GM18868 (cell line): Measurements from ENCODE around the gene RASGRP4.

ENCODE experiments used
- ATAC-seq: cut with Tn5 transposase; IDR thresholded peaks from one replicate; pipeline ENCODE4 v1.9.1; 2021; ENCODE audit warnings: mild to moderate bottlenecking, moderate library complexity; ENCODE audit not compliant: unreplicated experiment

Gene RASGRP4

DNA sequence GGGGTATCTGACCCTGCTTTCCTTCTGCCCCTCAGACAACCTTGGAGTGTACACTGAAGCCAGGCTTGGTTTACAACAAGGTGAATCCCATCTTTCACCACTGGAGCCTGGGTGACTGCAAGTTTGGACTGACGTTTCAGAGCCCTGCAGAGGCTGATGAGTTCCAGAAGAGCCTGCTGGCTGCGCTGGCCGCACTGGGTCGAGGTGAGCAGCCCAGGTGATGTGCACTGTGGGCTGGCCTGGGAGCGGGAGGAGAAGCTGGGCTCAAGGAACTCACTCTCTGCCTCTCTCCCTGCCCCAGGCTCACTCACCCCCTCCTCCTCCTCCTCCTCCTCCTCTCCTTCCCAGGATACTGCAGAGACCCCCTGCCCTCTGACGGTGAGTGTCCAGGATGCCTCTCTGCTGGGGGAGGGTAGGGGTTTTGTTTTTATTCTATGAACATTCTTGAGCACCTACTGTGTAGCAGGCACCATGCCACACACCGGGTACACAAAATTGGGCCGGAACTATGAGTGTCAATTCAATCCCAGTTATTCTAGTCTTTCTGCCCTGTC is 34.0 kb downstream of the RASGRP4 start:
- no peak for ATAC-seq

DNA sequence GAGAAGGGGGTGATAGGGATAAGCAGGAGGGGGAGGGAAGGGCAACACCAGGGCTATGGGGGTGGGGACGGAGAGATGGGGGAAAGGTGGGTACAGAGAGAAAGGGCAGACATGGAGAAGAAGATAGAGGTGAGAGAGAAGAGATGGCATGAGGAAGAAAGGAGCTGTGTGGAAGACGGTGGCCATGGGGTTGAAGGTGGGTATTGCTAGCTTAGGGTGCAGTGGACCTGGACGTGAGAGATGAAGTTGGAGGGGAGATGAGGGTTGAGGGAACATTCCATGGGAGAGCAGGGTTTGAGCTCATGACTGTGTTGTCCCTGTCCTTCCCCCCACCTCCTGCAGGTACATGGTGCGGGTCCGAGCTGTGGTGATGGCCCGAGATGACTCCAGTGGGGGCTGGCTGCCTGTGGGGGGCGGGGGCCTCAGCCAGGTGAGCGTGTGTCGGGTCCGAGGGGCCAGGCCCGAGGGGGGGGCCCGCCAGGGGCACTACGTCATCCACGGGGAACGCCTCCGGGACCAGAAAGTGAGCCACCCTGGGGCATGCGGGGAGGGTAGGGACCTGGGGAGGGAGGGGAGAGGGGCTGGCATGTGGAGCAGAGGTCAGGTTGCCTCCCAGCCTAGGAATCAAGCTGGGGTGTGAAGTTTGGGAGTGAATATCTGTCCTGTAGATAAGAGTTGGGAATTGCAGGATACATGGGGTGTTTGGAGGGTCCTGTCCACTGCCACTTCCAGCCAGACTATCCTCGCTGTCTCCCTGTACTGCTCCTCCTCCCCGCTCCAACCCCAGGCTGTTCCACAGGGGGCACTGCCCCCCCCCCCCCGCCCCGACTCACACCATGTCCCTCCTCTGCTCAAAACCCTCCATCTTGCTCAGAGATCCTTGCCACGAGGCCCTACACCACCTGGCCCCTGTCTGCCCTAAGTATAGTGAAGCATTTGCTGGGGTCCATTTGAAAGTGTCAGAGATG is 35.8 kb downstream of the RASGRP4 start:
- ATAC-seq = no peak

DNA sequence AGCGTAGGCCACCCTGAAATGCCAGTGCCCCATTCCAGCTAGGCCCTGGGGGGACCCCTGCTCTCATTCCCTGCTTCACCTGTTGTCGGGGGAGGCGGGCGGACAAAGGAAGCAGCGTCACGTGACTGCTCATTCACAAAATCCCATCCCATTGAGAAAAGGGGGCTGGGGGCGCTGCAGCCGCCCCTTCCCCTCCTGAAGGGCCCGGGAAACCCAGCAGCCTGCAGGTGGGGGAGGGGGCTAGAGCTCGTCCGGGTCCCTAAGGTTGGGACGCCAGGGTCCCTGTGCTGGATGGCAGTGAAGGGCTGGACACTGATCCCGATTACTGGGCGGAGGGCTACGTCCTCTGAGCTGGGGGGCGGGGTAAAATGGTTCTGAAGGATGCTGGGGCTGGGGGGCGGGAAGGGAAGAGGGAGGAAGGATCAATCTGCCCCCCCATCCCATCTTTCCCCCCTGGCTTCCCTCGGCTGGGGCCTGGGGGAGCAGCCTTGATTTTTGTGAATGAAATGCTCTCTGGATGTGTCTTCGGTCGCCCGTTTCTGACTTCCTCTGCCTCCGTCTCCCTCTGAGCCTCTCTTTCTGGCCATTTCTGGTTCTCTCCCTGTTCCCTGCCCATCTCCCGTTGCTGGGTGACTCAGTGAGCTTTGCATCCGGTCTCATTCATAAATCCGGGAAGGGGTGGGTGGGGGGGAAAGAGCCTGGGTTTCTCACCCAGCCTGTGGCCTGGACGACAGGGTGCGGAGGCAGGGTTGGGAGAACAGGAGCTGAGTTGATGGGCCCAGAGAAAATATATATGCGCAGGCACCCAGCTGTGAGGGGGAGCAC is 36.7 kb downstream of the RASGRP4 start:
- ATAC-seq = no peak

DNA sequence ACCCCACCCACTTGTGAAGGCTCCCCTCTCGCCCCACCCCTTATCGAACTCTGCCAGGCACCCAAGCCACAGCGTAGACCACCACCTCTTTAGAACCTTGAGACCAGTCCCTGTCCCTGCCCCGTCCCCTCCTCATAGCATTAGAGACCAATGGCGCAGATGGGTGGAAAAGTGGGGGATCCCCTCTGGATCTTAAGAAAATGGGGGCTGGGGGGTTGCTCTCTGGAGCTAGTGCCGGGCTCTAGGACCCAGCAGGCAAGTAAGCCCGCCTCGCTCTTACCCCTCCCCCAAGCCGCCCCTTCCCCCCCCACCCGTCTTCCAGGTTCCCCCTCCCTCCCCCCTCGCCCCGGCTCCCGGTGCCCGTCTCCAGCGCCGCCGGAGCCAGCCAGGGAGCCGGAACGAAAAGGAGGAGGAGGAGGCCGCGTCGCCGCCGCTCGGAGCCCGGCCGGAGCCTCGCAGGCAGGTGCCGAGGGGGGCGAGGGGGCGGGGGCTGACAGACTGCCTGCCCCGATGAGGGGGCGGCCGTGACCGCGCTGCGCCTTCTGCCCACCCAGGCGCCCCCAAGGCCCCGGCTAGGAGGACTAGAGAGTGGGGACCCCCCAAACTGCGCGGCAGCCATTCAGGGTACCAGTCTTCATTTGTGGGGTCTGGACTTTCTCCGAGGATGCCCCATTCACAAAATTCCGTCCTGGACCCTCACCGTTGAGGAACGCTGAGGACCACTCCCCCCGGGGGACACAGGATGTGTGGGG is 37.5 kb downstream of the RASGRP4 start, which contains the start of gene SPRED3:
TSS of gene SPRED3 (plus strand) at position 349 of the 752 bp plus-strand sequence. CDS start 1,606 bp downstream, outside the sequence.
- no peak for ATAC-seq

DNA sequence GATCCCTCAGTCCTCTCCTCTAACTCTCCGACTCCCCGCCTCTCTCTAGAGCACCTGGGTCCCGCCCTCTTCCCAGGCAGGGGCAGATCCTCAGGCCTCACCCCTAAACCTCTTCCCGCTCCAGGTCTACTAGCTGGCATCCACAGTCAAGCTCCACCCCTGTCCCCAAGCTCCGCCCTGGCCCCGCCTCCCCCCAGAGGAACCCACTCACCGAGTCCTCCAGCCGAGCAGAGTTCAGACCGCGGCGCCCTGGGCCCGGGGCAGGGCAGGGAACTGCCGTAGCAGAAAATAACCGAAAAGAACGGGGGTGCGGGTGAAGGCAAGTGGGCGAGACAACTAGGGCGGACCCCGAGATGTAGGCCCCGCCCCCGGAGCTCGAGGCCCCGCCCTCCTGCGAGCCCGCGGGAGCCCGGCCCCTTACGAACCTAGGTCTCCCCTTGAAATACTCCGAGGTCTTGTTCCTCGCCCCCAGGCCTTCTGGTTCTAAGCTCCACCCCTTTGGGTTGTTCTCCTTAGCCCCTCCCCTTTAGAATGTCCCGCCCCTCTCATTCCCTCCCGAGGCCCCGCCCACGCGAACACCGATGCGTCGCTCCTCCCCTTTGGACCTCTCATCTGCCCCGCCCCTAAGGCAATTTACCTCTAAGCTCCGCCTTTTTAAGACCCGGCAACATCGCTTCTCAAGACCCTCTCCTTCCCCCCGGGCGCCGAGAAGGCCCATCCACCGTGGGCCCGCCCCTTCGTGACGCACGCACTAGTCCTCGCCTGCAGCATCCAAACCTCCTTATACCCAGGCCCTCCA is 38.3 kb downstream of the RASGRP4 start, which contains the start of gene GGN:
TSS of gene GGN (minus strand) at position 485 of the 799 bp plus-strand sequence. CDS start 773 bp downstream, outside the sequence.
- ATAC-seq = peak; percentile 54

DNA sequence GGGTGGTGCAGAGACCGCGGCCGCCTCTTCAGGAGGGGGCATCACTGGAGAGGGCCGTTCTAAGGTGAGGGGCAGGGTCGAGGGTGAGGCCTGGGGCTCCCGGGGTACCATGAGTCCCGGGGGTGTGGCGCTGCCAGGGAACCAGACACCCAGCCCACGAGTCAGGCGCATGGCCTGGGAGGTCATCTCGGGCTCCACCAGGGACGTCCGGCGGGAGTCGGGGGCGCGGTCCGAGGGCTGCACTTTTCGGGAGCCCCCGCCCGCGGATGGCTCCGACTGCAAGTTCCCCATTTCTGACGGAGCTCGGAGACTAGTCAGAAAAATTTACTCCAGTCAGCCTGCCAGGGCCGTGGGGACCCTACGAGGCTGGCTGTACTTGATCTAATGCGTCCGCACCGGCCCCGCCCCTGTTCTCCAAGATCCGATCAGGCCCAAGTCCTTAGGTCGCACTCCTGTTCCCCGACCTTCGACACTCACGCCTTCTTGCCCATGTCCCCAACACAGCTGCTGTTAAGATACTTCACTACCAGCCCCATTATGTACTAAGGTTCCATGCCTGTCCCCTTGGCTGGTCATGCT is 39.0 kb downstream of the RASGRP4 start:
- ATAC-seq = no peak

DNA sequence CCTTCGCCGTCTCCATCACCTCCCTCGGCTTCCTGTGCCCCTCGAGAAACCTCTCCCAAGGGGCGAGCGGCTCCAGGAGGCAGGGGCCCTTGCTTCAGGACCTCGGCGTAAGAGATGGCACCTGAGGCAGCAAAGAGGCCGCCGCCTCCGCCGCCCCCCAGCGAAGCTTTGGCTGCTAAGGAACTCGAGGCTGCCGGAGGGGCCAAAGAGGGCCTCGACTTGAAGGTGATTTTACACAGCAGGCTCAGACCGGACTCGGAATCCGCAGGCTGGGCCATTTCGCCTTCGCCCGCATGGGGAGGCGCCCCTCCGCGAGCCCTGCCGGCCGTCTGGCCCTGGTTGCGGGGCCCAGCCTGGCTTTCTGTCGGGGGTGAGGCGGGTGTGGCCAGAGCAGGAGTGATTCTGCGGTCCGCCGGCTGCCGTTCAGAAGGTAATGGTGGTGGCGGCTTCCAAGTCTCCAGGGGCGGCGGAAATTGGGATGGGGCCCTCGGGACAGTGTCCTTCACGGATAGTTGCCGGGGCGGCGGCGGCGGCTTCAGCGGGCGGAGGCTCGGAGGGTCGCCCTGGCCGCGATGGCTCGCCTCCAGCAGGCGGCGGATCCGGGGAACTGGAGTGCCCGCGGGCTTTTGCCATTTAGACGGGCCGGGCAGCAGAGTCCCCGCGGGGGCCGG is 39.6 kb downstream of the RASGRP4 start:
- no peak for ATAC-seq

DNA sequence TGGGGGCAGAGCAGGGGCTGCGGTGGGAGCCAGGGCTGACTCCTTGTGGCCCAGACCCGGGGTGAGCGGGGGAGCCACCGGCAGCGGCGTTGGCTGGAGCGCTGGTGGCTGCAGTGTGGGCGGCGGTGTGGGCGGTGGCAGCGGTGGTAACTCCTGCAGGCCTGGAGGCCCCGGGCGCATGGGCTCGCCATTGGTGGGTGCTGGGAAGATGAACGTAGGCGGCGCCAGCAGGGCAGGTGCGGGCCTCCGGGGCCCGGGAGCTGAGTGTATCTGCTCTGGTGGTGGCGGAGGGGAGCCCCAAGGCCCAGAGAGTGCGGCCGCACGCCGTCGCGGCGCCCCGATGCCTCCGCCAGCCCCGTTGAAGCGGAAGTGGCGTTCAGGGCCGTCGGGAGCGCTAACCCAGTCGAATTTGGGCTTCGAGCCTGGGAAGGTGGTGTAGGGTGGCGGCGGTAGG is 40.2 kb downstream of the RASGRP4 start:
- no peak for ATAC-seq

DNA sequence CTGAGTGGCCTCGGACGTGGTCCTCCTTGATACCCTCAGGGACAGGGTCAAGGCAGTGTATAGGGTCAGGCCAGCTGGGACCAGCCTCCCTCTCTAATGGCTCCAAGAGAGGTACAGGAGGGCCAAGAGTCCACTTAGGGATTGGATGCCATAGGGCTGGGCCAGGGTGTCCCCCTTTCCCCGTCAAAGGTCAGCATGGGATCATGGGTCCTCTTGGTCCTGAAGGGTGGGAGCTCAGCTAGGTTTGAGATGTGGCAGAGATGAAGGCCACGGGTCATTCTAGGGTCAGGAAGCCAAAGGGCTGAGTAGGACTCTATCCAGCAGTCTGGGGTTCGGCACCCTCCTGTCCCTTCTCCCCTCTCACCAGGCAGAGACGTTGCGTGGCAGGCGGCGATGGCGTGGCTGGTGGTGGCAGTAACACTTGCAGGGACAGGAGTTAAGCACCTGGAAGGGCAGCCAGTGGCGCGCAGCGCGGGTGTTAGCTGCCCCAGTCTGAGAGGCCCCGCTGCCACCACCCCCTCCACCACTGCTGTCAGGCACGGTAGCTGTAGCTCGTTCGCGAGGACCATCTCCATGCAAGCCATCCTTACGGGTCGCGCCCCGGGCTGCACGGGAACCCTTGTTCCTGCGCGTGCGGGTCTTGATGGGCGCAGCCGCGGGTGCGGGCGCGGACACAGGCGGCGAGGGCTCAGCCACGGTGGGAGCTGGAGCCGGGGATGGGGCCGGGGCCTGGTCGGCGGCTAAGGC is 40.8 kb downstream of the RASGRP4 start:
- no peak for ATAC-seq

DNA sequence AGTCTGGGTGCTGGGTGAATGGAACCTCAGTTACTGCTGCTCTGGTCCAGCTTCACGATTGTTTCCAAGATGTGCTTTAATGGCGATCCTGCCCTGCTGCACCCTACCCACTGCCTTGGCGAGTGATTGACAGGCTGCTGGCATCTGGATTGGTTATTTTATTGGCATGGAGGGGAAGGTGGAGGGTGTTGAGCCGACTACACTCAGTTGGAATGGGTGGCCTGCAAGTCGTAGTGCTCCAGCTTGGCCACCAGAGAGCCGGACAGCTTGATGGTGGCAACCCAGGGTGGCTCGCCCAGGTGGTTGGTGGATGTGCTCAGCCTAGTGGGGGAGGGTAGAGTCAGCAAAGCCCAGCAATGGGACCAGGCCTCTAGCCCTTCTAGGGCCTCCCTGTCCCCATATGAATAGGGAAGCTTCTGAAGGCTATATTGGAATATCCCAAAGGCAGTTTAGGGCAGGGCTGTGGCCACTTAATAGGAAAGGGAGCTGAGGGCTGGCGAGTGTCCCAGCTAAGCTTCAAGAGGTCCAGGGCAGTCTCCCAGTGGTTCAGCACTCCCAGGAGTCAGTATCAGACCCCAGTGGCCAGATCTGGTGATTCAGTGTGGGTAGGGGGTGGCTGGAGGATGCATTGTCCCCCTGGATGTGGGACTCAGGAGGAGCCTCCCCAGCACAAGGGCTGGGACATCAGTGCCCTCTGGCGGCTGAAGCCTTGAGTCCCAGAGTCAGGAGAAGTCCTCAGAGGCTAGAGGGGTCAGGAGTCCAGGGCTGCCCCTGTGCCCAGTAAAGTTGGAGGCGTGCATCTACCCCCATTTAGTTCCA is 41.6 kb downstream of the RASGRP4 start:
- no peak for ATAC-seq

DNA sequence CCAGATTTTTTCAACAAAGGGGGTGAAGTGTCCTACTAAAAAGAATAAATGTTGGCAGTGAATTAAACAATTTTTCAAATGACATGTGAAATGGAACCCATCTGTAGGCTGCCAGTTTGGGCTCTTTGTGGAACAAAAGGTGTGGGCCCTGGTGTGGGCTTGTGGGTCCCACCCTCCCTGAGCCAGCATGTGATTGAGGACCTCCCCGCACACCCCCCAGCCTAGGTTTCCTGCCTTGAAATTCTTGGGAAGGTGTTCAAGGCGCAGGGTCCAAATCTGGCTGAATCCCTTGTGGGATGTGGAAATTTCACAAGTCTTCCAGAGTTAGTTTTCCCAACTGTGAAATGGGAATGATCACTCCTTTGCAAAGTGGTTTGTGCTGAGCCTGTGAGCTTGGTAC is 42.3 kb downstream of the RASGRP4 start:
- ATAC-seq = no peak

DNA sequence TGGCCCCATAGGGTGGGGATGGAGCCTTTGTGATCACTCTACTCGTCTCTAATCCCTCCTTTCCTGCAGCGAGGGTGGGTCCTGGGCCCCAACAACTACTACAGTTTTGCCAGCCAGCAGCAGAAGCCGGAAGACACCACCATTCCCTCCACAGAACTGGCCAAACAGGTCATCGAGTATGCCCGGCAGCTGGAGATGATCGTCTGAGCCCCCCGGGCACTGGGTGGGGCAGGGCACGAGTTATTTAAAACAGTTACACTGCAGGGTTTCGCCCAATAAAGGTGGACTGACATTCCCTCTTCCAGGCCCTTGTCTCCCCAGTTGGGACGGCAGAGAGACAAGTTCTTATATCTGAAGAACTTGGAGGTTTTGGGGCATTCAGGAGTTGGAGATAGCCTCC is 42.8 kb downstream of the RASGRP4 start:
- ATAC-seq = no peak

DNA sequence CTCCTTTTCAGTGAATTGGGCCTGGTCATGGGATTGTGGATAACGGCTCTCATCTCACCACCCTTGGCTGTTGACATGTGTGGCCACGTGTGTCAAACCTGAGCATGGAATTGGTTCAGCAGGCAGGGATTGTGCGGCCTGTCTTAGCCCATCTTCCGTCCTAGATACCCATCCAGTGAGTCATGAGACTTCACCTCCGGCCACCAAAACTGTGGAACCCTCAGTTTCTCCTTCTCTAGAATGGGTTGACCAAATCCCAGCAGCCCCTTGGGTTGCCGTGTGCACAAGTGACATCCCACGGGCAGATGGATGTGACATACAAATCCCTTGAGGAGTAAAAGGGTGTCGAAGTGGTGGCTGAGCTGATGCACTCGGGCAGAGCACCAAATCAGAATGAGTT is 44.9 kb downstream of the RASGRP4 start:
- ATAC-seq = no peak

DNA sequence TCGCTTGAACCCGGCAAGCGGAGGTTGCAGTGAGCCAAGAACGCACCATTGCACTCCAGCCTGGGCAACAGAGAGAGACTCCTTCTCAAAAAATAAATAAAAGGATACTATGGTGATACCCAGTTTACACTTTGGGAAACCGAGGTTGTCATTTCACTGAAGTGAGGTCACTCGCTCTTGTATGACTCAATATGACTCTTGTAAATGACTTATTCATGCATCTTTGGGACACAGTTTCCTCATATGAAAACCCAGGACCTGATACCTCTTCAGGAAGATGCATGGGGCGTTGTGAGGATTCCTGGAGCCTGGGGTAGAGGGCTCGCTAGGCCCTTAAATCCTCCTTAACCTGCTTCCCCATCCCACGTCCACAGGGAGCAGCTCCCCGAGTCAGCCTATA is 47.2 kb downstream of the RASGRP4 start:
- ATAC-seq = no peak

DNA sequence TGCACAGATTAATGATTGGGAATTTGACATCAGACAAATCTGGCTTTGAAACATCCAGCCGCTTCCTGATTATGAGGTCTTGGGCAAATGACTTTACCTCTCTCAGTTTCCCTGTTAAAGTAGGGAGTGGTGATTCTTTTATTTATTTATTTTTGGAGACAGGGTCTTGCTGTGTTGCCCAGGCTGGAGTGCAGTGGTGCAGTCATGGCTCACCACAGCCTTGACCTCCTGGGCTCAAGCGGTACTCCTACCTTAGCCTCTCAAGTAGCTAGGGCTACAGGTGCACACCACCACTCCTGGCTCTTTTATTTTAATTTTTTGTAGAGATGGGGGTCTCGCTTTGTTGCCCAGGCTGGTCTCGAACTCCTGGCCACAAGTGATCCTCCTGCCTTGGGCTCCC is 49.0 kb downstream of the RASGRP4 start:
- ATAC-seq = no peak

DNA sequence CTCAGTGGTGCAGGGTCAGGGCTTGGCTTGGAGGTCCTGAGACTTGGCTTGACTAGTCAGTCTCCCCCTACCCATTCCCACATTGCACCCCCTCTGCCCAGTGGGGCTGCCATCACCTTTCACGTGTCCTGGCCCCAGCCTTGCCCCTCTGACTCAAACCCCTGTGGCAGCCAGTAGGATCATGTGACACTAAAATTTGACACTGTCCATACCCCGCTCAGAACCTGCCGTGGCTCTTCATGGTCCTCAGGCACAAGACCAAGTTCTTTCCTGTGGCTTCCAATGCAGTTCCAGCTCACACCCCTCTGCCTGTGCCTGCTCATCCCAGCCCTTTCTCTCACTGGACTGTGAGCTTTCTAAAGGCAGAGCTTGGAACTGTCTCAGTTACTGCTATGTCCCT is 49.4 kb downstream of the RASGRP4 start:
- no peak for ATAC-seq

DNA sequence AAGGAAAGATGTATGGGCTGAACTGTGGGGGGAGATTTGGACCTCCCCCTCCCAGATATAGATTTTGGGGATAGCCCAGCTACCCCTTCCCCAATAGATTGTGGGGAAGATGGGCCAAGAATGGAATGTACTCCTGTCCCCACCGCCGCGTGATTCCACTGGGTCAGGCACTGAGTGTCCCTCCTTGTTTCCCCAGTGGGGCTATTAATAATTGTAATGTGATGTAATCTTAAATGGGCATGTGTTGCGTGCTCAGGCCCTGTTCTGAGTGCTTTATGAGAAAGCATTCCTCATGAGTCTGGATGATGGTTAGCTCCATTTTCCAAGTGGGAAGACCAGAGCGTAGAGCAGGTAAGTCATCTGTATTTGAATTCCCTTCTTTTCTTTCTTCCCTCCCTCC is 50.3 kb downstream of the RASGRP4 start:
- ATAC-seq = no peak
